Liver (tissue), 3 donors: ENCODE data around the gene OST4.
A peak's percentile ranks its signal among the peaks of the same experiment; 100 is the strongest.

ENCODE experiments used
- CTCF ChIP-seq: fragments of 150-350 bp; IDR thresholded peaks from 2 replicates; pipeline ENCODE4 v1.5.1; 2017; ENCODE audit warnings: improper control_type of control experiment, low read depth, low read length; ENCODE audit not compliant: missing input control
- EGR1 ChIP-seq, 2 donors: IDR thresholded peaks; 2 replicates each; pipeline ENCODE4 v1.6.1; 2016 to 2018; ENCODE audit warnings: antibody characterized with exemption in 2 of 2, low read depth in 2 of 2
- JUND ChIP-seq, 2 donors: IDR thresholded peaks; 2 replicates each; pipeline ENCODE4 v1.6.1; 2016; ENCODE audit warnings: antibody characterized with exemption in 2 of 2
- MAX ChIP-seq: IDR thresholded peaks from 2 replicates; pipeline ENCODE4 v1.6.1; 2016; ENCODE audit warnings: antibody characterized with exemption
- RAD21 ChIP-seq, 2 donors: IDR thresholded peaks; 2 replicates each; pipeline ENCODE4 v1.6.1; 2016; ENCODE audit warnings: antibody characterized with exemption in 2 of 2, mild to moderate bottlenecking in 2 of 2
- REST ChIP-seq: IDR thresholded peaks from 2 replicates; pipeline ENCODE4 v1.6.1; 2016; ENCODE audit warnings: antibody characterized with exemption, mild to moderate bottlenecking
- SP1 ChIP-seq: IDR thresholded peaks from 2 replicates; pipeline ENCODE4 v1.6.1; 2018; ENCODE audit warnings: antibody characterized with exemption, mild to moderate bottlenecking
- TAF1 ChIP-seq: conservative IDR thresholded peaks from 2 replicates; pipeline ENCODE4 v1.6.1; 2016; ENCODE audit warnings: antibody characterized with exemption, mild to moderate bottlenecking
- YY1 ChIP-seq: IDR thresholded peaks from 2 replicates; pipeline ENCODE4 v1.6.1; 2016; ENCODE audit warnings: antibody characterized with exemption, mild to moderate bottlenecking
- ZBTB33 ChIP-seq: IDR thresholded peaks from 2 replicates; pipeline ENCODE4 v1.6.1; 2016; ENCODE audit warnings: antibody characterized with exemption
- donor health status: healthy.
- donor health status: healthy.

- no peak for TF ChIP-seq CTCF
- TF ChIP-seq REST: no peak
- TF ChIP-seq EGR1 (IDR thresholded peaks at IDR 0.05; ENCODE audit: low read depth in 2 of 2): no peak
- TF ChIP-seq YY1: peak; percentile 66
- no peak for TF ChIP-seq MAX
- no peak for TF ChIP-seq RAD21 (IDR thresholded peaks at IDR 0.05)
- no peak for TF ChIP-seq ZBTB33
- TF ChIP-seq TAF1: no peak
- TF ChIP-seq SP1: peak; percentile 45
- TF ChIP-seq JUND (IDR thresholded peaks at IDR 0.05): no peak
Observed at GRCh38 chr2:27021253-27022049, 50.0 kb downstream of the OST4 start.
